K562 (cell line): ENCODE data around the gene HAUS7. TPM values are rescaled to one million over a fixed set of nuclear protein-coding genes. Genes with fewer than 3 reads are reported as not detected.

ENCODE experiments used
- CBX8 ChIP-seq: fragments of 200-600 bp; sonication (generic); IDR thresholded peaks from 2 replicates; pipeline ENCODE4 v1.6.1; 2012; ENCODE audit warnings: borderline replicate concordance, mixed run types, low read depth, mild to moderate bottlenecking, moderate library complexity, mixed read lengths, low read length, control low read depth, inconsistent platforms; ENCODE audit not compliant: poor library complexity, severe bottlenecking; ENCODE audit errors: extremely low read depth
- DMBX1 ChIP-seq: fragments of 250-450 bp; sonication (Bioruptor Pico); IDR thresholded peaks from 2 replicates; pipeline ENCODE4 v1.8.0; 2022; ENCODE audit warnings: inconsistent platforms, mild to moderate bottlenecking, moderate library complexity, borderline replicate concordance
- FOXM1 ChIP-seq, 2 experiments: fragments of 450-650 bp in 1 of 2; sonication (generic) in 1 of 2; formaldehyde crosslinking in 1 of 2; IDR thresholded peaks; 2 replicates each; pipeline versions ENCODE4 v1.6.1 to v1.9.0; 2017 to 2022; ENCODE audit warnings: low read depth in 2 of 2, mild to moderate bottlenecking in 2 of 2, missing genetic modification reagents in 1 of 2, moderate library complexity in 1 of 2
- MCM3 ChIP-seq: fragments of 450-650 bp; IDR thresholded peaks from 2 replicates; pipeline ENCODE4 v1.6.1; 2016
- NR4A1 ChIP-seq, 2 experiments: fragments of 250-450 bp in 1 of 2; fragments of 450-650 bp in 1 of 2; sonication (Bioruptor Pico) in 1 of 2; IDR thresholded peaks; 2 replicates each; pipeline versions ENCODE4 v1.4.0 to v1.6.1; 2016 to 2020; ENCODE audit warnings: mild to moderate bottlenecking in 2 of 2, missing compliant biosample characterization in 1 of 2, missing genetic modification characterization in 1 of 2, moderate library complexity in 1 of 2
- RAD51 ChIP-seq: fragments of 450-650 bp; IDR thresholded peaks from 2 replicates; pipeline ENCODE4 v1.7.1; 2016; ENCODE audit warnings: low read depth, mild to moderate bottlenecking, borderline replicate concordance
- SMC3 ChIP-seq: conservative IDR thresholded peaks from 2 replicates; pipeline ENCODE4 v1.6.1; 2011; ENCODE audit warnings: low read depth, low read length, improper control_type of control experiment; ENCODE audit not compliant: insufficient read depth
- U2AF2 ChIP-seq: fragments of 200-400 bp; formaldehyde crosslinking; optimal IDR thresholded peaks from 2 replicates; pipeline ENCODE3; 2017; ENCODE audit warnings: low read depth, mild to moderate bottlenecking, low read length
- ZFX ChIP-seq: sonication (generic); formaldehyde crosslinking; IDR thresholded peaks from 2 replicates; pipeline ENCODE4 v1.8.0; 2022; ENCODE audit warnings: mild to moderate bottlenecking, missing genetic modification reagents, moderate library complexity
- ZNF274 ChIP-seq: IDR thresholded peaks from 2 replicates; pipeline ENCODE4 v1.6.1; 2011; ENCODE audit warnings: low read depth, mild to moderate bottlenecking, low read length, moderate library complexity, borderline replicate concordance
- ZNF740 ChIP-seq, 3 experiments: fragments of 200-800 bp in 1 of 3; sonication (Bioruptor generic) in 1 of 3; sonication (generic) in 1 of 3; formaldehyde crosslinking in 1 of 3; IDR thresholded peaks; 2 replicates each; pipeline versions ENCODE4 v1.6.1 to v1.8.0; 2016 to 2022; ENCODE audit warnings: mild to moderate bottlenecking in 2 of 3, missing compliant biosample characterization in 2 of 3, missing genetic modification characterization in 2 of 3, missing genetic modification reagents in 1 of 3
- polyA plus RNA-seq, 8 experiments: library from polyadenylated mRNA; depleted of rRNA in 4 of 8; stranded (reverse) in 5 of 8; unstranded in 3 of 8; fragments of >200 nt; fragmentation: Nextera tagmentation in 2 of 8; fragmentation: Illumina TruSeq in 1 of 8; extraction: Ambion mirVana in 2 of 8; extraction: Trizol in 1 of 8; gene quantifications; 2 replicates each; pipeline versions ENCODE4 v1.2.1 to v1.2.3, GENCODE V29; 2011 to 2014; ENCODE audit warnings: inconsistent platforms in 1 of 8, missing spikeins in 1 of 8
- total RNA-seq, 7 experiments: library from RNA; depleted of rRNA in 6 of 7; stranded (reverse); fragments of >200 nt in 6 of 7; fragmentation: Illumina TruSeq in 2 of 7; extraction: Trizol in 2 of 7; gene quantifications; 2 replicates each; pipeline versions ENCODE4 v1.2.1 to v1.2.3, GENCODE V29; 2011 to 2021; ENCODE audit warnings: low replicate concordance in 1 of 7
- TF ChIP-seq, protein P1 (sequence below): fragments of 450-650 bp; IDR thresholded peaks from 2 replicates; pipeline ENCODE4 v1.6.1; 2016; ENCODE audit warnings: mild to moderate bottlenecking
- TF ChIP-seq, protein P2 (sequence below): sonication (generic); formaldehyde crosslinking; IDR thresholded peaks from 2 replicates; pipeline ENCODE4 v1.8.0; 2022; ENCODE audit warnings: mild to moderate bottlenecking, missing genetic modification reagents, borderline replicate concordance
- TF ChIP-seq, protein P3 (sequence below): sonication (generic); formaldehyde crosslinking; IDR thresholded peaks from 2 replicates; pipeline ENCODE4 v1.8.1; 2023; ENCODE audit warnings: mild to moderate bottlenecking, missing genetic modification reagents, moderate library complexity
- TF ChIP-seq, protein P4 (sequence below): fragments of 450-650 bp; formaldehyde crosslinking; IDR thresholded peaks from 2 replicates; pipeline ENCODE4 v1.4.0; 2022; ENCODE audit warnings: missing genetic modification characterization

HAUS7 gene
- total and polyA plus RNA-seq, 9 of the 15 experiments (the other 6 are each of a cell fraction or from before 2014, with no cell fraction given) = 10.0 to 94.9 (median 48.8) TPM

DNA sequence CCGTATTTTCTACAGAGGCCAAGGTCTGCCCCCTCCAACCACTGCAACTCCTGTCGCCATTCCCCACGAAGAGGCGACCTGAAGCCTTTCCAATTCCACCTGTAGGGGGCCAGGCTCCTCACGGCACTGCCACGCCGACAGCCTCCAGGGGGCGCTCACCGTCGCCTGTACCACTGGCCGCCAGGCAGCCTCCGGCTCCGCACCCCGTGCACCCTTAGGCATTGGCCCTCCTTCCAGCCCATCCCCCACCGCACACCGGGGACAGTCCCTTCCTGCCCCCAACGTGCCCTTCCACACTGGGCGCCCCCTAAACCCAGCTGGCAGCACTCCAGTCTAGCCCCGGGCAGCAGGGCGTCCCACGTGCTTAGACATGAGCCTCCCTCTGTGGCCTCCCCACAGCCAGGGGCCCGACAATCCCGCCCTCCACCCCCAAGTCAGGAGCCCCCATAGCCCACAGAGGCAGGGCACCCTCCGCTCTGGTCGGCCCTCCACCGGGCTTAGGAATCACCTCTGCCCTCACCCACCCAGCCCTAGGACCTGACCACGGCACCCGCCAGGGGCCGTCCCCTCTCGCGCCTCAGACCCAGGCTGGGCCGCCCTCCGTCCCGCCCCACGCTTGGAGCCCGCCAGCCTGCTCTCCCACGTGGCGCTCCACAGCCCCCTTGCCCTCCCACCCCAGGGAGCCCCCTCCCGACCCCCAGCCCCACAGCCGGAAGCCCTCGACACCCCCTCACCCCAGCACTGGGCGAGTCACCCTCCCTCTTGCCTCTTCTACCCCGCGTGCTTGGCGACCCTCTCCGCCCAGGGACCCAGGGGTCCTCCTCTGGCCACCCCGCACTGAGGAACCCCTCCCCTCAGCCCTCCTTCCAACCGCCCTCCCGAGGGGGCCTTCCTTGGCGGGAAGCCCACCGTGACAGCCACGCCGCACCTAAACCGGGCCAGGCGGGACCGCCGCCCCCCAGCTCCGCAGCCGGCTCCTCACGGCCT, 69.9 kb downstream of the HAUS7 start (continued):
- TF ChIP-seq, protein P1, sequence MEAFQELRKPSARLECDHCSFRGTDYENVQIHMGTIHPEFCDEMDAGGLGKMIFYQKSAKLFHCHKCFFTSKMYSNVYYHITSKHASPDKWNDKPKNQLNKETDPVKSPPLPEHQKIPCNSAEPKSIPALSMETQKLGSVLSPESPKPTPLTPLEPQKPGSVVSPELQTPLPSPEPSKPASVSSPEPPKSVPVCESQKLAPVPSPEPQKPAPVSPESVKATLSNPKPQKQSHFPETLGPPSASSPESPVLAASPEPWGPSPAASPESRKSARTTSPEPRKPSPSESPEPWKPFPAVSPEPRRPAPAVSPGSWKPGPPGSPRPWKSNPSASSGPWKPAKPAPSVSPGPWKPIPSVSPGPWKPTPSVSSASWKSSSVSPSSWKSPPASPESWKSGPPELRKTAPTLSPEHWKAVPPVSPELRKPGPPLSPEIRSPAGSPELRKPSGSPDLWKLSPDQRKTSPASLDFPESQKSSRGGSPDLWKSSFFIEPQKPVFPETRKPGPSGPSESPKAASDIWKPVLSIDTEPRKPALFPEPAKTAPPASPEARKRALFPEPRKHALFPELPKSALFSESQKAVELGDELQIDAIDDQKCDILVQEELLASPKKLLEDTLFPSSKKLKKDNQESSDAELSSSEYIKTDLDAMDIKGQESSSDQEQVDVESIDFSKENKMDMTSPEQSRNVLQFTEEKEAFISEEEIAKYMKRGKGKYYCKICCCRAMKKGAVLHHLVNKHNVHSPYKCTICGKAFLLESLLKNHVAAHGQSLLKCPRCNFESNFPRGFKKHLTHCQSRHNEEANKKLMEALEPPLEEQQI = 0 out of 2 replicates have a peak, but pooled peaks have one; percentile 19
- TF ChIP-seq ZNF274 (no peak), NR4A1 (CRISPR knock-in tag; IDR thresholded peaks at IDR 0.05) (no peak), NR4A1 (tag; IDR thresholded peaks at IDR 0.05) (no peak), SMC3 (peak; percentile 72), U2AF2 (no peak), DMBX1 (CRISPR knock-in tag) (no peak), RAD51 (no peak), MCM3 (no peak), CBX8 (no peak), ZFX (no peak), ZNF740 (CRISPR knock-in tag; IDR thresholded peaks at IDR 0.05) (no peak), ZNF740 (tag; IDR thresholded peaks at IDR 0.05) (no peak), FOXM1 (IDR thresholded peaks at IDR 0.05; ENCODE audit: low read depth) (no peak), FOXM1 (CRISPR knock-in tag; IDR thresholded peaks at IDR 0.05; ENCODE audit: low read depth) (no peak)
- TF ChIP-seq, protein P2, sequence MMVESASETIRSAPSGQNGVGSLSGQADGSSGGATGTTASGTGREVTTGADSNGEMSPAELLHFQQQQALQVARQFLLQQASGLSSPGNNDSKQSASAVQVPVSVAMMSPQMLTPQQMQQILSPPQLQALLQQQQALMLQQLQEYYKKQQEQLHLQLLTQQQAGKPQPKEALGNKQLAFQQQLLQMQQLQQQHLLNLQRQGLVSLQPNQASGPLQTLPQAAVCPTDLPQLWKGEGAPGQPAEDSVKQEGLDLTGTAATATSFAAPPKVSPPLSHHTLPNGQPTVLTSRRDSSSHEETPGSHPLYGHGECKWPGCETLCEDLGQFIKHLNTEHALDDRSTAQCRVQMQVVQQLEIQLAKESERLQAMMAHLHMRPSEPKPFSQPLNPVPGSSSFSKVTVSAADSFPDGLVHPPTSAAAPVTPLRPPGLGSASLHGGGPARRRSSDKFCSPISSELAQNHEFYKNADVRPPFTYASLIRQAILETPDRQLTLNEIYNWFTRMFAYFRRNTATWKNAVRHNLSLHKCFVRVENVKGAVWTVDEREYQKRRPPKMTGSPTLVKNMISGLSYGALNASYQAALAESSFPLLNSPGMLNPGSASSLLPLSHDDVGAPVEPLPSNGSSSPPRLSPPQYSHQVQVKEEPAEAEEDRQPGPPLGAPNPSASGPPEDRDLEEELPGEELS (CRISPR knock-in tag) = no peak
- TF ChIP-seq, protein P3, sequence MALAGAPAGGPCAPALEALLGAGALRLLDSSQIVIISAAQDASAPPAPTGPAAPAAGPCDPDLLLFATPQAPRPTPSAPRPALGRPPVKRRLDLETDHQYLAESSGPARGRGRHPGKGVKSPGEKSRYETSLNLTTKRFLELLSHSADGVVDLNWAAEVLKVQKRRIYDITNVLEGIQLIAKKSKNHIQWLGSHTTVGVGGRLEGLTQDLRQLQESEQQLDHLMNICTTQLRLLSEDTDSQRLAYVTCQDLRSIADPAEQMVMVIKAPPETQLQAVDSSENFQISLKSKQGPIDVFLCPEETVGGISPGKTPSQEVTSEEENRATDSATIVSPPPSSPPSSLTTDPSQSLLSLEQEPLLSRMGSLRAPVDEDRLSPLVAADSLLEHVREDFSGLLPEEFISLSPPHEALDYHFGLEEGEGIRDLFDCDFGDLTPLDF = no peak
- TF ChIP-seq, protein P4, sequence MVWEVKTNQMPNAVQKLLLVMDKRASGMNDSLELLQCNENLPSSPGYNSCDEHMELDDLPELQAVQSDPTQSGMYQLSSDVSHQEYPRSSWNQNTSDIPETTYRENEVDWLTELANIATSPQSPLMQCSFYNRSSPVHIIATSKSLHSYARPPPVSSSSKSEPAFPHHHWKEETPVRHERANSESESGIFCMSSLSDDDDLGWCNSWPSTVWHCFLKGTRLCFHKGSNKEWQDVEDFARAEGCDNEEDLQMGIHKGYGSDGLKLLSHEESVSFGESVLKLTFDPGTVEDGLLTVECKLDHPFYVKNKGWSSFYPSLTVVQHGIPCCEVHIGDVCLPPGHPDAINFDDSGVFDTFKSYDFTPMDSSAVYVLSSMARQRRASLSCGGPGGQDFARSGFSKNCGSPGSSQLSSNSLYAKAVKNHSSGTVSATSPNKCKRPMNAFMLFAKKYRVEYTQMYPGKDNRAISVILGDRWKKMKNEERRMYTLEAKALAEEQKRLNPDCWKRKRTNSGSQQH (CRISPR knock-in tag) = no peak
